ENCODE results near the gene SLC9A9. TPM values are rescaled to one million over a fixed set of nuclear protein-coding genes. Genes with fewer than 3 reads are reported as not detected.

Gene SLC9A9
- total and polyA plus RNA-seq, 10 donors: 10.8 to 58.2 (median 44.7) TPM

DNA sequence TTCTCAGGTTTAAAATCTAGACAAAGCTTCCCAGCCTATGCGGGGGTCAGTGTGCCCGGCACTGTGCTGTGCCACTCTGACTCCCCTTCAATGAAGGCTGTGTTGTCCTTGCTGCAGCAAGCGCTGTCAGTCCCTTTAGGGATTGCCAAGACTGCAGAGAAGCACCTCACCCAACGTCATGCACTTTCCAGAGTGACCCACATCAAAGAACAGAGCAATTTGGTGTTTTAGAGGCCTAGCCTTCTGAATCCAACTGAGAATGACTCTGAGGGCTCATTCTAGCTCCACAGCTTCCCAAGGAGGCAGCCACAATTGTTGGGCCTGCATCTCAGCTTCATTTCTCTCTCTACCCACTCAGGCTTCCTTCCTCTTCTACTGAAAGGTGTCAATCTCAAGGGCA lies 26.4 kb downstream of the SLC9A9 start:
- H3K9me3 ChIP-seq: no peaks in the 10 kb centered on the region
- TF ChIP-seq POLR2AphosphoS5 (IDR thresholded peaks at IDR 0.05) (no peak), CTCF (IDR thresholded peaks at IDR 0.05 in 8 of 11, conservative IDR thresholded peaks at IDR 0.05 in 3 of 11) (no peak), POLR2A (IDR thresholded peaks at IDR 0.05) (no peak)
- no peaks in the 10 kb centered on the region for H3K27me3 ChIP-seq (replicated peaks in 1 of 7)
- peaks cover 20 to 70% (median 53%) of the 10 kb centered on the region in 6 donors for H3K4me1 ChIP-seq
- DNase-seq: no peak
- intact Hi-C loops (cut with DNase I; ENCODE audit: low total_unique reads): no loop called here
- no peak overlapping the region for H3K4me3 ChIP-seq
- peak overlapping the region in 6 of 8 donors; percentile 12 to 66 (median 55) for H3K27ac ChIP-seq
- H3K36me3 ChIP-seq: no peaks in the 10 kb centered on the region
- 49 to 62% (median 58%) methylated on average over 4 of the region's 4 CpGs for WGBS, 5 donors

DNA sequence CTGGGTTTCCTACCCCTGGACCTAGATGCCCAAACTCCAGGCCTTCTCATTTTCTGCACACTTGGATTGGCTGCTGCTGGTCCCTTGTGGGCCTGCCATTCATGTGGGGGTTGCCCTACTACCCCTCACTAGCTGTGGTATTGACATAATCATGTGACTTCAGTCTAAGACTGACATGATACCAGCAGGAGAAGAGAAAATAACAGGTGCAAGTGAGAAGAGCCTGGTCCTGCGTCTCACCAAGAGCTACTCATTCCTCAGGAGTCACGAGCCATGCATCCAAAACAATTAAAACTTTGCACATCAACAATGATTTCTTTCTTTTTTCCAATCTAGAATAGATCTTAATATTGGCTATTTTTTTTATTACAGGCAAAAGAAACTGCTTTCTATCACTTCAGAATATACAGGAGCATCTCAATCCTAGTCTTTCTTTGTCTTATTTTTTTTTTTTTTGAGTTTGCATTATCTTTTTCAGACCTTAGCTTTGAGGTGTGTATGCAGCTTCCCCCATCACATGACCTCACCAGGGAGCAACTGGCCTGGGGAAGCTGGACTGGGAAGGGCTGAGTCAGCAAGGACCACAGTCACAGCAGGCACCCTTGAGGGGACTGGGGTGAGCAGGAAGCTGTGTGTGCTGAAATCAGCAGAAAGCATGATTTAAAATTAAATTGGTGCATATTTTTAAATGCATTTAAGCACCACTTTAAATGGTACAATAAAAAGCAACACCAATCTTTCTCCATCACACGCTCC lies 27.6 kb downstream of the SLC9A9 start:
- Histone ChIP-seq H3K27ac (peak overlapping the region in 1 of 8 donors; percentile 66), H3K4me3 (no peak overlapping the region), H3K36me3 (no peaks in the 10 kb centered on the region), H3K9me3 (no peaks in the 10 kb centered on the region), H3K4me1 (peaks cover 11 to 58% (median 41%) of the 10 kb centered on the region in 6 donors), H3K27me3 (replicated peaks in 1 of 7) (no peaks in the 10 kb centered on the region)
- TF ChIP-seq POLR2A (IDR thresholded peaks at IDR 0.05) (no peak), CTCF (IDR thresholded peaks at IDR 0.05 in 8 of 11, conservative IDR thresholded peaks at IDR 0.05 in 3 of 11) (no peak), POLR2AphosphoS5 (IDR thresholded peaks at IDR 0.05) (peak in 2 of 3 donors; percentile 24 to 47)
- intact Hi-C loops (cut with DNase I; ENCODE audit: low total_unique reads): no loop called here
- WGBS, 5 donors: 70 to 80% (median 78%) methylated on average over 3 of the region's 3 CpGs
- DNase-seq: no peak

DNA sequence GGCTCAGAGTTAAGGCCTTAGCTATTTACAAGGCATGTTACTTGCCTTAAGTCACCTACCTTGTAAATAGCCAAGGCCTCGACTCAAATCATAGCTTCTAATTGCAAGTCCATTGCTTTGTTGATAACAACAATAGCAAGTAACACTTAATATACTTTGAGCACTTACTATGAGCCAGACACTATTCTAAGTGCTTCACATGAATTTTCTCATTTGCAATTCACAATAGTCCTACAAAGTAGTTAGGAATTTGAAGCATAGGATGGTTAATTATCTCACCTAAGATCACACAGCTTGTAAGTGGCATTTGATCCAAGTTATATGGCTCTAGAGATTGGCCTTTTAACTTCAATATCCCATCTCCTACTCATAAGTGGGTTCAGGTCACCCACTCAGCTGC lies 28.4 kb downstream of the SLC9A9 start:
- intact Hi-C loops (cut with DNase I; ENCODE audit: low total_unique reads): no loop called here
- Histone ChIP-seq H3K27ac (no peak overlapping the region), H3K4me1 (peaks cover 9 to 54% (median 37%) of the 10 kb centered on the region in 6 donors), H3K27me3 (replicated peaks in 1 of 7) (no peaks in the 10 kb centered on the region), H3K9me3 (no peaks in the 10 kb centered on the region), H3K4me3 (no peak overlapping the region), H3K36me3 (no peaks in the 10 kb centered on the region)
- 84 to 93% (median 91%) methylated on average over 1 of the region's 1 CpG for WGBS, 5 donors
- no peak for DNase-seq
- TF ChIP-seq POLR2A (IDR thresholded peaks at IDR 0.05) (no peak), POLR2AphosphoS5 (IDR thresholded peaks at IDR 0.05) (no peak), CTCF (IDR thresholded peaks at IDR 0.05 in 8 of 11, conservative IDR thresholded peaks at IDR 0.05 in 3 of 11) (no peak)

DNA sequence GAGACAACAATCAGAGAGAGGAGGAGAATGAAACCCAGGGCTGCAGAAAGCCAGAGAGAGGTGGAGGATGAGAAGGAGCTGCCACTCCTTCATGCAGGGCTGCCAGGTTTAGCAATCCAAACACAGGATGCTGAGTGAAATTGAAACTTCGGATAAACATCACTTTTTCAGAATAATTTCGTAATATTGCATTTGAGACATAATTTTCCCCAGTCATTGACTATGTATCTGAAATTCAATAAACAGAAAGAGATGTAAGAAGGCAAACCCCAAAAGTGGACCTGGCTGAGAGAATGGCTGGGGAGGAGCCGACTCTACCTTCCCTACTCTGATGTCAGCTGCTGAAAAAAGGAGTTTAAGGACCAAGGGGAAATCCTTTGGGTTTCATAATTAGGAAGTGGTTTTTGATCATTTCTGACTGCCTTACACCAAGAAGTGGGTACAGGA lies 33.8 kb downstream of the SLC9A9 start:
- DNase-seq: no peak
- 27 to 62% (median 32%) methylated on average over 3 of the region's 3 CpGs for WGBS, 5 donors
- no peaks in the 10 kb centered on the region for H3K36me3 ChIP-seq
- peak overlapping the region in 4 of 8 donors; percentile 28 to 69 (median 66) for H3K27ac ChIP-seq
- no peak overlapping the region for H3K4me3 ChIP-seq
- no peaks in the 10 kb centered on the region for H3K27me3 ChIP-seq (replicated peaks in 1 of 7)
- H3K9me3 ChIP-seq: no peaks in the 10 kb centered on the region
- peaks cover 8 to 52% (median 35%) of the 10 kb centered on the region in 6 donors for H3K4me1 ChIP-seq
- TF ChIP-seq POLR2AphosphoS5 (IDR thresholded peaks at IDR 0.05) (no peak), POLR2A (IDR thresholded peaks at IDR 0.05) (no peak), CTCF (IDR thresholded peaks at IDR 0.05 in 8 of 11, conservative IDR thresholded peaks at IDR 0.05 in 3 of 11) (no peak)
- intact Hi-C loops (cut with DNase I; ENCODE audit: low total_unique reads): no loop called here
